Measurements from ENCODE around the gene ESF1.

- TF ChIP-seq CTCF (conservative IDR thresholded peaks at IDR 0.05): no peak
- TF ChIP-seq ZFX (IDR thresholded peaks at IDR 0.05): no peak
Observed at GRCh38 chr20:13824459-13824858, 39.7 kb upstream of the ESF1 start.
